ENCODE results near the gene UIMC1.

DNA sequence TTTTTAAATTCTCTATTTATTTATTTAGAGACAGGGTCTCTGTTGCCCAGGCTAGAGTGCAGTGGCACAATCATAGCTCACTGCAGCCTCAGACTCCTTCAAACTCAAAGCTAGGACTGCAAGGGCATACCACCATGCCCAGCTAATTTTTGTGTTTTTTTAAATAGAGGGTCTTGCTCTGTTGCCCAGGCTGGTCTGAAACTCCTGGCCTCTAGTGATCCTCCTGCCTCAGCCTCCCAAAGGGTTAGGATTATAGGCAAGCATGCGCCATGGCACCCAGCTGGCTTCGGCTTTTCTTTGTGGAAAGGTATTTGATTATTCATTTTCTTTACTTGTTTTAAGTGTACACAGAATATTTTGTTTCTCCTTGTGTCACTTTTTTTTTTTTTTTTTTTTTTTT is 21.1 kb upstream of the UIMC1 start:
- TF ChIP-seq CTCF (IDR thresholded peaks at IDR 0.05) (no peak), EZH2 (IDR thresholded peaks at IDR 0.05) (no peak)
